Heart left ventricle (tissue), 16 donors: ENCODE data around the gene PDX1. TPM values are rescaled to one million over a fixed set of nuclear protein-coding genes. Genes with fewer than 3 reads are reported as not detected.

Experiments used
- ATAC-seq, 4 donors: fragments of 200-7000 bp; cut with Tn5 transposase; one replicate each; pipeline ENCODE4 v1.9.1; 2020 to 2022; ENCODE audit warnings: moderate library complexity in 4 of 4, mild to moderate bottlenecking in 3 of 4, moderate number of reproducible peaks in 1 of 4
- DNase-seq, 5 donors: peaks; one replicate each; pipeline ENCODE4 v3.0.0-alpha.2; 2020
- H3K27ac ChIP-seq, 12 donors: fragments of 200-600 bp; sonication (generic) in 4 of 12; one replicate each; pipeline versions ENCODE4 v1.5.0 to v1.8.0; 2016 to 2022; ENCODE audit warnings: mild to moderate bottlenecking in 2 of 12
- H3K27me3 ChIP-seq, 9 donors: fragments of 200-600 bp; sonication (generic) in 2 of 9; one replicate each; pipeline versions ENCODE4 v1.5.1 to v1.8.0; 2016 to 2022; ENCODE audit warnings: mild to moderate bottlenecking in 3 of 9
- H3K36me3 ChIP-seq, 9 donors: fragments of 200-600 bp; sonication (generic) in 2 of 9; one replicate each; pipeline versions ENCODE4 v1.5.0 to v1.8.0; 2018 to 2022; ENCODE audit warnings: mild to moderate bottlenecking in 2 of 9
- H3K4me1 ChIP-seq, 12 donors: fragments of 200-600 bp; sonication (generic) in 4 of 12; one replicate each; pipeline versions ENCODE4 v1.5.0 to v1.8.0; 2016 to 2022; ENCODE audit warnings: mild to moderate bottlenecking in 3 of 12
- H3K4me3 ChIP-seq, 12 donors: fragments of 200-600 bp; sonication (generic) in 4 of 12; one replicate each; pipeline versions ENCODE4 v1.5.0 to v1.8.0; 2017 to 2022; ENCODE audit warnings: mild to moderate bottlenecking in 9 of 12, moderate library complexity in 4 of 12
- H3K9me3 ChIP-seq, 12 donors: fragments of 200-600 bp; sonication (generic) in 4 of 12; one replicate each; pipeline versions ENCODE4 v1.5.0 to v1.8.0; 2016 to 2022; ENCODE audit warnings: mild to moderate bottlenecking in 1 of 12
- POLR2A ChIP-seq, 2 donors: fragments of 450-650 bp; IDR thresholded peaks; one replicate each; pipeline ENCODE4 v1.6.1; 2017; ENCODE audit warnings: antibody characterized with exemption in 2 of 2, mild to moderate bottlenecking in 2 of 2, moderate library complexity in 2 of 2
- WGBS, 4 donors: extraction: QIAGEN DNeasy Blood & Tissue Kit in 2 of 4; methylation state at CpG; one replicate each; pipeline versions ENCODE4 v1.1.5 to v1.1.7; 2013 to 2018; 5-methylcytosine and 5-hydroxymethylcytosine counted together
- intact Hi-C, 10 donors: fragments of 100-400 bp; cut with DNase I; formaldehyde crosslinking; loops; one replicate each; pipeline versions ENCODE4 v1.11.1 to v1.14.2; 2022
- polyA plus RNA-seq, 2 donors: library from polyadenylated mRNA; stranded (reverse); fragments of 200-250 nt; gene quantifications; one replicate each; pipeline ENCODE4 v1.2.3, GENCODE V29; 2013
- total RNA-seq, 9 donors: library from RNA; depleted of rRNA in 2 of 9; stranded (reverse); fragments of >200 nt in 2 of 9; fragmentation: NEBNext Ultra II Directional in 3 of 9; extraction: Animal tissue kit (Norgen Biotek cat#: 25700) in 3 of 9; gene quantifications; one replicate each; pipeline versions ENCODE4 v1.1.0 to v1.2.4, GENCODE V29; 2016 to 2023
- TF ChIP-seq, protein P1 (sequence below), 12 donors: fragments of 200-600 bp; sonication (generic) in 4 of 12; IDR thresholded peaks; one replicate each; pipeline versions ENCODE4 v1.5.0 to v1.8.0; 2018 to 2022; ENCODE audit warnings: antibody characterized with exemption in 12 of 12, mild to moderate bottlenecking in 5 of 12
- donor health status: ischemic (EF 13 %, LVEDD 7.1; RV severe dilation, severe dysfunction).
- donor health status: healthy with polysubstance abuse.
- donor health status: DM: no; HTN: yes; CAD: no.
- donor health status: DM: no; HTN: no; CAD: no.
- donor health status: ischemic (EF 25% LVEDD 6.9; RV normal size, moderate dysfunction).
- donor health status: ischemic (EF 25% LVEDD 5.7; RV mildly dilated, moderate dysfunction).
- donor health status: healthy.
- donor health status: DM: yes; HTN: yes; CAD: no.
- donor health status: ischemic (EF 35%, LVEDD 5.7; RV mildly dilated, moderate dysfunction).
- donor health status: nonischemic (EF 11% LVEDD 7.7; RV severe dilation, severe dysfunction).
- donor health status: DM: yes; HTN: yes; CAD: no.
- donor health status: PGD.
- donor health status: ischemic (EF 29% LVEDD 5.4; RV normal size, mild dysfunction).
- donor health status: nonischemic (EF 23%, LVEDD 6.1; RV moderate dilation, normal function).

The PDX1 gene
- total and polyA plus RNA-seq, 11 donors, result not detected

DNA sequence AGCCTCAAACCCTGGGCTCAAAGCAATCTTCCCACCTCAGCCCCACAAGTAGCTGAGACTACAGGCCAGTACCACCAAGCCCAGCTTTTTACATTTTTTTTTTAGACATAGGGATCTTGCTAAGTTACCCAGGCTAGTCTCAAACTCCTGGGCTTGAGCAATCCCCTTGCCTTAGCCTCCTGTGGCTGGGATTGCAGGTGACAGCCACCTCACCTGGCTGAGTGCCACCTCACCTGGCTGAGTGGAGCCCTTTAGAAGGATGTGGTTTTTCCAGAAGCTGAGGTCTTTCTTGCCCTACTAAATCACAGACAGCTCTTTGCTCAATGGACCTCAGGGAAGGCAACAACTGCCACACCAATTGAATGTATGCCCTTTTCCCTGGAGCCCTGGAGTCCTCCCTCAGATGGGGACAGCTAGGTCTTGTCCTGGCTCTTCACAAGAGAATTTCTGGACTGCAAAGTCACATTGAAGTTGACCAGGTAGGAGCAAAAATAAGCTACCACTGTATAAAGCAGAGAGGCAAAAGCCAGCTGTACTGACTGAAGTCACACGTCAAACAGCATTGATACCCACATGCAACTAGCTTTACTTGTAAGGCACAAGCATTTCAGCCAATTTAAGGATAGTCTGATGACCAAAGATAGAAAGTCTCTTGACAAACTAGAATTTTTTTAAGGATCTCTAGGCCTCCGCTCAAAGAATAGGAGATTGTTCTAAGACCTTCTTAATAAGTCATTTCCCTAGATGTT, 14.0 kb downstream of the PDX1 start:
- intact Hi-C loops, result no loop called here
- ATAC-seq, result no peak
- Histone ChIP-seq H3K4me3 (no peak overlapping the region), H3K27me3 (peaks cover 7 to 62% (median 29%) of the 10 kb centered on the region in 9 donors), H3K27ac (no peak overlapping the region), H3K4me1 (peaks cover 0 to 4% (median 0%) of the 10 kb centered on the region in 12 donors), H3K36me3 (no peaks in the 10 kb centered on the region), H3K9me3 (peaks cover 0 to 3% (median 0%) of the 10 kb centered on the region in 12 donors)
- TF ChIP-seq POLR2A (IDR thresholded peaks at IDR 0.05), result no peak
- TF ChIP-seq, protein P1, sequence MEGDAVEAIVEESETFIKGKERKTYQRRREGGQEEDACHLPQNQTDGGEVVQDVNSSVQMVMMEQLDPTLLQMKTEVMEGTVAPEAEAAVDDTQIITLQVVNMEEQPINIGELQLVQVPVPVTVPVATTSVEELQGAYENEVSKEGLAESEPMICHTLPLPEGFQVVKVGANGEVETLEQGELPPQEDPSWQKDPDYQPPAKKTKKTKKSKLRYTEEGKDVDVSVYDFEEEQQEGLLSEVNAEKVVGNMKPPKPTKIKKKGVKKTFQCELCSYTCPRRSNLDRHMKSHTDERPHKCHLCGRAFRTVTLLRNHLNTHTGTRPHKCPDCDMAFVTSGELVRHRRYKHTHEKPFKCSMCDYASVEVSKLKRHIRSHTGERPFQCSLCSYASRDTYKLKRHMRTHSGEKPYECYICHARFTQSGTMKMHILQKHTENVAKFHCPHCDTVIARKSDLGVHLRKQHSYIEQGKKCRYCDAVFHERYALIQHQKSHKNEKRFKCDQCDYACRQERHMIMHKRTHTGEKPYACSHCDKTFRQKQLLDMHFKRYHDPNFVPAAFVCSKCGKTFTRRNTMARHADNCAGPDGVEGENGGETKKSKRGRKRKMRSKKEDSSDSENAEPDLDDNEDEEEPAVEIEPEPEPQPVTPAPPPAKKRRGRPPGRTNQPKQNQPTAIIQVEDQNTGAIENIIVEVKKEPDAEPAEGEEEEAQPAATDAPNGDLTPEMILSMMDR (IDR thresholded peaks at IDR 0.05), result no peak
- DNase-seq, result no peak
- WGBS, 4 donors, result 61 to 77% (median 69%) methylated on average over 2 of the region's 2 CpGs

DNA sequence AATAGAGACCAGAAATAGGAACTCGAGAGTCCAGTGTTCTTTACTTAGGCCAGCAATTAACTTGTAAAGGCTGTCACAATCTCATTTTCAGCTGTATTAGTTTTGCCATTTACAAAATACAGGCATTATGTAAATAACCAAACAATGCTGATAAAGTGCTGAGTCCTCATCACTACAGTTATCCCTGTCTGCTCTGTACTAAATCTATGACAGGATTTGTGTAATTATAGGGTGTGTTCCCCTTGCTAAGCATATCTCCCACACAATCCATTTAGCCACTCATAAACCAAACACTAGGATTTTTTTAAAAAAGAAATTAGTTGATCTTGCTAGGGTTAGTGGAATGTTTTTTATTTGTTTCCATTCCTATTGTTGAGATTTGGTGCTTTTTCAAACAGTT, 23.2 kb downstream of the PDX1 start:
- no peaks in the 10 kb centered on the region for H3K36me3 ChIP-seq
- H3K27ac ChIP-seq, result no peak overlapping the region
- ATAC-seq (no peak), DNase-seq (no peak)
- H3K4me3 ChIP-seq, result no peak overlapping the region
- H3K27me3 ChIP-seq, result peaks cover 0 to 30% (median 0%) of the 10 kb centered on the region in 9 donors
- H3K4me1 ChIP-seq, result no peaks in the 10 kb centered on the region
- intact Hi-C loops, result no loop called here
- peaks cover 0 to 23% (median 5%) of the 10 kb centered on the region in 12 donors for H3K9me3 ChIP-seq
- WGBS, 4 donors, result 77 to 88% (median 85%) methylated on average over 1 of the region's 1 CpG
- TF ChIP-seq, protein P1 (IDR thresholded peaks at IDR 0.05), result no peak
- no peak for TF ChIP-seq POLR2A (IDR thresholded peaks at IDR 0.05)

DNA sequence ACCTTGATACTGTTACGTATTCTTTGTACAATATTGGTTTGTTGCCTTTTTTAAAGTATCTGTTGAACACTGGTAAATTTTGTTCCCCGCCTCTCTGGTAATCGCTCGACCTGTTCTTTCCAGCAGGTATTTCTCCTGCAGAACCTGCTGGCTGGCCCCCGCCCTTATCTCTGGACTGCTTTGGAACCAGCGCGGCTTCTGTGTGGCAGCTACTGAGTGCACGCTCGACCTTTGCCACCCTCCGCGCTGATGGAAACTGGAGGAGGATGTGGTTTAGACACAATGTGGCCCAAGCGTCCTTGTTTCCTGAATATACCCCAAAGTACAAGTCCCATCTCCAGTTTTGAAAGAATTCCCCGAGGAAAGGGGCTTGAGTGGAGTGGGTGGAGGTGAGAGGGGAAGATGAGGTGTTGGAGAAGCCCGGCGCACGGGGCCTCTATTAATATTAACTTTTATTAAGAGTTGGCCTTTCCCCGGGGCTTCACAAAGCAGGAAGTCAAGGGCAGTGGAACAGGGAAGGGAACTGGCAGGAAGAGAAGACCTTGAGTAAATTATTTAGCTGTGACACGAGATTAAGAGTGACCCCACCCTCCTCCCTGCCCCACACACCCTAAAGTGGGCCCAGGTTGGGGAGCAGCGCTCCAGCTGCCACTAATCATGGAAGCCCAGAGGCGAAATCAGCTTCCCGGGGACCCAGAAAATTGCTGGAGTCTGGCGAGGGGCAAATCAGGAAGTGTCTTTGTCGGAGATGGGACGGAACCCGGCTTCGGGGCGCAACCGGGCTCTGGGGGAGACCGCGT, 33.3 kb downstream of the PDX1 start:
- Histone ChIP-seq H3K4me3 (peak overlapping the region; percentile 13 to 58 (median 39)), H3K36me3 (no peaks in the 10 kb centered on the region), H3K27ac (no peak overlapping the region), H3K4me1 (peaks cover 0 to 19% (median 13%) of the 10 kb centered on the region in 12 donors), H3K9me3 (no peaks in the 10 kb centered on the region), H3K27me3 (peaks cover 30 to 91% (median 62%) of the 10 kb centered on the region in 9 donors)
- no peak for TF ChIP-seq POLR2A (IDR thresholded peaks at IDR 0.05)
- TF ChIP-seq, protein P1 (IDR thresholded peaks at IDR 0.05), result no peak
- ATAC-seq (peak in 1 of 4 donors; percentile 33), DNase-seq (no peak)
- intact Hi-C loops, result loop anchor here in 4 of 10 donors (10.0 kb wide), 1 partner anchor 118 kb away; no protein-coding TSS in a partner anchor
- WGBS, 4 donors, result 18 to 28% (median 21%) methylated on average over 27 to 30 of the region's 30 CpGs
